Neural cell (in vitro differentiated cells): ENCODE data around the gene PDPN.

Experiments
- CTCF ChIP-seq: fragments of 450-650 bp; IDR thresholded peaks from 2 replicates; pipeline ENCODE4 v1.5.1; 2014; ENCODE audit warnings: antibody characterized with exemption, mild to moderate bottlenecking, moderate library complexity; ENCODE audit not compliant: poor library complexity, severe bottlenecking
- EP300 ChIP-seq: fragments of 450-650 bp; conservative IDR thresholded peaks from 2 replicates; pipeline ENCODE4 v1.6.1; 2014; ENCODE audit warnings: antibody characterized with exemption, mild to moderate bottlenecking, moderate library complexity; ENCODE audit not compliant: poor library complexity, severe bottlenecking
- EZH2 ChIP-seq: fragments of 200-600, 300-800 bp; shearing (Covaris generic), sonication (generic); IDR thresholded peaks from 2 replicates; pipeline ENCODE4 v1.6.1; 2014; ENCODE audit warnings: antibody characterized with exemption, low read length, borderline replicate concordance, mild to moderate bottlenecking; ENCODE audit not compliant: insufficient read depth, poor library complexity, severe bottlenecking
- REST ChIP-seq: IDR thresholded peaks from 2 replicates; pipeline ENCODE4 v1.6.1; 2012; ENCODE audit warnings: borderline replicate concordance
- SMC3 ChIP-seq: fragments of 450-650 bp; conservative IDR thresholded peaks from 2 replicates; pipeline ENCODE4 v1.6.1; 2014; ENCODE audit warnings: antibody characterized with exemption, mild to moderate bottlenecking, moderate library complexity; ENCODE audit not compliant: poor library complexity

- TF ChIP-seq CTCF (no peak), EP300 (no peak), REST (no peak), EZH2 (no peak), SMC3 (no peak)
These were observed 67.6 kb downstream of the PDPN start for GRCh38 chr1:13651279-13651678.
